ENCODE data around the gene TRIM45.

DNA sequence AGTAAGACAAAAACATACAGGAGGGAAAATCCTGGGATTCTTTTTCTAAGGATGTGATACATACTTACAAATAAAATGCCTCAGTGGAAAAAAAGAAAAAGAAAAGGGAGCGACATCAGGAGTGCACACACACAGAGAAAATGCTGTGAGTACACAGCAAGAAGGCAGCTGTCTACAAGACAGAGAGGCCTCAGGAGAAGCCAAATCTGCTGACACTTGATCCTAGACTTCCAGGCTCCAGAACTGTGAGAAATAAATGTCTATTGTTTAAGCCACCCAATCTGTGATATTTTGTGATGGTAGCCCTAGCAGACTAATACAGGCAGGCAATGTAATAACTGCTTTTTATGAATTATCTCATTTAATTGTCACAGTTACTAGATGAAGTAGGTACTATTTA, 17.0 kb upstream of the TRIM45 start:
- TF ChIP-seq POLR2A (IDR thresholded peaks at IDR 0.05): no peak
- TF ChIP-seq, protein P1, sequence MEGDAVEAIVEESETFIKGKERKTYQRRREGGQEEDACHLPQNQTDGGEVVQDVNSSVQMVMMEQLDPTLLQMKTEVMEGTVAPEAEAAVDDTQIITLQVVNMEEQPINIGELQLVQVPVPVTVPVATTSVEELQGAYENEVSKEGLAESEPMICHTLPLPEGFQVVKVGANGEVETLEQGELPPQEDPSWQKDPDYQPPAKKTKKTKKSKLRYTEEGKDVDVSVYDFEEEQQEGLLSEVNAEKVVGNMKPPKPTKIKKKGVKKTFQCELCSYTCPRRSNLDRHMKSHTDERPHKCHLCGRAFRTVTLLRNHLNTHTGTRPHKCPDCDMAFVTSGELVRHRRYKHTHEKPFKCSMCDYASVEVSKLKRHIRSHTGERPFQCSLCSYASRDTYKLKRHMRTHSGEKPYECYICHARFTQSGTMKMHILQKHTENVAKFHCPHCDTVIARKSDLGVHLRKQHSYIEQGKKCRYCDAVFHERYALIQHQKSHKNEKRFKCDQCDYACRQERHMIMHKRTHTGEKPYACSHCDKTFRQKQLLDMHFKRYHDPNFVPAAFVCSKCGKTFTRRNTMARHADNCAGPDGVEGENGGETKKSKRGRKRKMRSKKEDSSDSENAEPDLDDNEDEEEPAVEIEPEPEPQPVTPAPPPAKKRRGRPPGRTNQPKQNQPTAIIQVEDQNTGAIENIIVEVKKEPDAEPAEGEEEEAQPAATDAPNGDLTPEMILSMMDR (IDR thresholded peaks at IDR 0.05): no peak
